Vagina (tissue), 2 donors: ENCODE results near the gene PABPC1L. TPM values are rescaled to one million over a fixed set of nuclear protein-coding genes. Genes with fewer than 3 reads are reported as not detected.

Source experiments
- DNase-seq, 2 donors: peaks; one replicate each; pipeline ENCODE4 v3.0.0-alpha.2; 2017; ENCODE audit errors: extremely low spot score in 2 of 2
- H3K27ac ChIP-seq: fragments of 200-600 bp; sonication (generic); one replicate; pipeline ENCODE4 v1.5.1; 2019
- H3K27me3 ChIP-seq: fragments of 200-600 bp; sonication (generic); one replicate; pipeline ENCODE4 v1.5.1; 2019
- H3K36me3 ChIP-seq, 2 donors: fragments of 200-600 bp; sonication (generic); one replicate each; pipeline ENCODE4 v1.5.1; 2017 to 2019
- H3K4me1 ChIP-seq: fragments of 200-600 bp; sonication (generic); one replicate; pipeline ENCODE4 v1.5.1; 2019
- H3K4me3 ChIP-seq, 2 donors: fragments of 200-600 bp; sonication (generic); 1 replicate in 1 of 2; 2 replicates in 1 of 2; pipeline ENCODE4 v1.5.1; 2016 to 2019
- H3K9me3 ChIP-seq: fragments of 200-600 bp; sonication (generic); one replicate; pipeline ENCODE4 v1.5.1; 2019
- CTCF ChIP-seq, 3 experiments: fragments of 450-650 bp in 2 of 3; fragments of 200-600 bp in 1 of 3; sonication (generic) in 1 of 3; IDR thresholded peaks; one replicate each; pipeline ENCODE4 v1.5.1; 2017 to 2019; ENCODE audit warnings: antibody characterized with exemption in 3 of 3, mild to moderate bottlenecking in 2 of 3, moderate library complexity in 2 of 3
- POLR2A ChIP-seq, 2 donors: fragments of 450-650 bp; IDR thresholded peaks; one replicate each; pipeline ENCODE4 v1.6.1; 2017; ENCODE audit warnings: antibody characterized with exemption in 2 of 2, mild to moderate bottlenecking in 2 of 2, moderate library complexity in 2 of 2
- POLR2AphosphoS5 ChIP-seq, 2 donors: sonication (generic); formaldehyde crosslinking; IDR thresholded peaks; one replicate each; pipeline ENCODE4 v1.9.0; 2017; ENCODE audit warnings: antibody characterized with exemption in 2 of 2, mild to moderate bottlenecking in 2 of 2, low read depth in 1 of 2; ENCODE audit not compliant: insufficient read depth in 1 of 2
- intact Hi-C: fragments of 100-400 bp; cut with DNase I; formaldehyde crosslinking; loops from one replicate; pipeline ENCODE4 v1.15.1; 2023
- total RNA-seq: library from RNA; depleted of rRNA; stranded (reverse); fragments of >200 nt; gene quantifications from one replicate; pipeline ENCODE4 v1.2.3, GENCODE V29; 2016

Gene PABPC1L
- total RNA-seq, 1 donor from 2014 or later, result 19.6 TPM

- DNase-seq, result no peak
- intact Hi-C loops, result no loop called here
- no peaks in the 10 kb centered on the region for H3K27me3 ChIP-seq
Observed at GRCh38 chr20:44918342-44918741, 8.5 kb downstream of the PABPC1L start.

GRCh38 chr20:44918761-44919160, 8.9 kb downstream of the PABPC1L start:
- intact Hi-C loops, result no loop called here
- no peaks in the 10 kb centered on the region for H3K27me3 ChIP-seq

More at GRCh38 chr20:44918342-44918741, 8.5 kb downstream of the PABPC1L start:
- Histone ChIP-seq H3K36me3 (peaks cover 0 to 7% of the 10 kb centered on the region in 2 donors), H3K4me1 (no peaks in the 10 kb centered on the region), H3K27ac (no peak overlapping the region), H3K9me3 (no peaks in the 10 kb centered on the region), H3K4me3 (no peak overlapping the region)
- TF ChIP-seq POLR2A (IDR thresholded peaks at IDR 0.05) (no peak), CTCF (IDR thresholded peaks at IDR 0.05) (no peak), POLR2AphosphoS5 (IDR thresholded peaks at IDR 0.05; ENCODE audit: insufficient read depth in 1 of 2, low read depth in 1 of 2) (no peak)

GRCh38 chr20:44921447-44921846, 11.6 kb downstream of the PABPC1L start:
- intact Hi-C loops, result no loop called here
- peaks cover 0 to 7% of the 10 kb centered on the region in 2 donors for H3K36me3 ChIP-seq

More at GRCh38 chr20:44918761-44919160, 8.9 kb downstream of the PABPC1L start:
- no peak for DNase-seq
- Histone ChIP-seq H3K4me3 (no peak overlapping the region), H3K27ac (no peak overlapping the region), H3K4me1 (no peaks in the 10 kb centered on the region), H3K9me3 (no peaks in the 10 kb centered on the region), H3K36me3 (peaks cover 0 to 7% of the 10 kb centered on the region in 2 donors)
- TF ChIP-seq CTCF (IDR thresholded peaks at IDR 0.05), result no peak

GRCh38 chr20:44924541-44924940, 14.7 kb downstream of the PABPC1L start:
- no peak overlapping the region for H3K4me3 ChIP-seq
- H3K36me3 ChIP-seq, result peaks cover 0 to 7% of the 10 kb centered on the region in 2 donors
- no peak for DNase-seq
- H3K27me3 ChIP-seq, result no peaks in the 10 kb centered on the region
- no peak for TF ChIP-seq POLR2A (IDR thresholded peaks at IDR 0.05)
- no peak for TF ChIP-seq CTCF (IDR thresholded peaks at IDR 0.05)
- no peak for TF ChIP-seq POLR2AphosphoS5 (IDR thresholded peaks at IDR 0.05; ENCODE audit: insufficient read depth in 1 of 2, low read depth in 1 of 2)
- H3K4me1 ChIP-seq, result no peaks in the 10 kb centered on the region
- intact Hi-C loops, result no loop called here
- no peaks in the 10 kb centered on the region for H3K9me3 ChIP-seq
- H3K27ac ChIP-seq, result no peak overlapping the region

More at GRCh38 chr20:44921447-44921846, 11.6 kb downstream of the PABPC1L start:
- Histone ChIP-seq H3K9me3 (no peaks in the 10 kb centered on the region), H3K4me3 (no peak overlapping the region), H3K27me3 (no peaks in the 10 kb centered on the region), H3K4me1 (no peaks in the 10 kb centered on the region), H3K27ac (no peak overlapping the region)
- TF ChIP-seq POLR2AphosphoS5 (IDR thresholded peaks at IDR 0.05; ENCODE audit: insufficient read depth in 1 of 2, low read depth in 1 of 2) (no peak), POLR2A (IDR thresholded peaks at IDR 0.05) (no peak), CTCF (IDR thresholded peaks at IDR 0.05) (no peak)
- DNase-seq, result no peak

- Histone ChIP-seq H3K36me3 (no peaks in the 10 kb centered on the region), H3K9me3 (no peaks in the 10 kb centered on the region), H3K4me1 (no peaks in the 10 kb centered on the region), H3K4me3 (no peak overlapping the region), H3K27ac (no peak overlapping the region), H3K27me3 (no peaks in the 10 kb centered on the region)
- DNase-seq, result no peak
- intact Hi-C loops, result no loop called here
- TF ChIP-seq CTCF (IDR thresholded peaks at IDR 0.05) (no peak), POLR2A (IDR thresholded peaks at IDR 0.05) (no peak), POLR2AphosphoS5 (IDR thresholded peaks at IDR 0.05; ENCODE audit: insufficient read depth in 1 of 2, low read depth in 1 of 2) (no peak)
Observed at GRCh38 chr20:44928595-44928994, 18.7 kb downstream of the PABPC1L start.
